ENCODE data around the gene HNRNPUL2. TPM values are rescaled to one million over a fixed set of nuclear protein-coding genes. Genes with fewer than 3 reads are reported as not detected.
A peak's percentile ranks its signal among the peaks of the same experiment; 100 is the strongest.
"Not testable (repeated sequence)": the region's sequence is repeated elsewhere in the genome, so short reads cannot be mapped to it uniquely, and the experiment has no call there.

The HNRNPUL2 gene
- total RNA-seq, 2 experiments from 2014 or later = 35.2 to 37.6 TPM

DNA sequence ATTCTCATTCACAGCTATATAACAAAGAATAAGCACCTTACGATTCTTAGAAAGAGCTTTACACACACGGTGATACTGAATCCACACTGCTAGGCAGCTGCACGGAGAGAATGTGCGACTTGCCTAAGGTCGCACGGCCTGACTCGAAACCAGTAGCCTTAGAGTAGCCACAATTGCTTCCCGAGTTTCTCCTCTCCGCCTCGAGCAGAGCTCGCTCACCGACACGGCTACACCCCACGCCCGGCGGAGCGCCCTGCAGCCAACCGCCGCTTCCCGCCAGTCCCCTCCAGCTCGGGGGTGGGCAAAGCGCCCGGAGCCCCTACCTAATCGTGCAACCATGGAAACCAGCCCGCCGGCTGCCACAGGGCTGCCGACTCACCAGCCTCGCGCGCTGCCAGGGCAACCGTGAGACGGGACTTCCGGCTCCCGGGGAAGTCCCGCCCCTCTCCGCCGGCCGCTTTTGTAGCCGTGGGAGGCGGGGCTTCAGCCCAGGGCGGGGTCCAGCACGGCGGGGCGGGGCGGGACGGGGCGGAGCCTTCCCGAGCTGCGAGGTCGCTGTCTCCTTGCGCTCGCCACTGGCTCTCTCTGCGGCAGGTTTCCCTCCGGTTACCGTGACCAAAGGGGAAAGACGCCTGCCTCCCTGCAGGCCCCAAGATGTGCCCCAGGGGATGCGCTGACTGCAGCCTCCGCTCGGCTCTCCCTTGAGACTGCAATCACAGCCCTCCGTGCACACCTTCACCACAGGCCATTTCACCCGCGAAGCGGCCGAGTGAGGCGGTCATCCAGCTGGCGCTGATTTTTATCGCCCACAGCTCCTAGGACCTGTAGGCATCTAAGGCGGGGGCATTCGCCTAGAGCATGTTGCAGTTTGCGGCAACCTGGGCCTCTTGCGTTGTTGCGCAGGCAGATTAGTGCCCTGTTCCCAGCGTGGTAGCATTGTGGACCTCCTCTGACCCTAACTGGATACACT is 21.1 kb downstream of the HNRNPUL2 start:
- peak; percentile 90 to 97 (median 94) for DNase-seq
- POLR2A ChIA-PET = interaction anchor here (0.7 to 9.9 kb wide), 22 partner anchors 9 to 176 kb away, joined by 3 to 165 read pairs (median 5); partner anchors contain the start of genes C11orf98, CSKMT, EEF1G and HNRNPUL2
- Mint-ChIP-seq H3K4me1 (ENCODE audit: low read depth) (peaks cover 42% of the 10 kb centered on the region), H3K4me3 (peak overlapping the region; percentile 86), H3K27me3 (no peaks in the 10 kb centered on the region), H3K27ac (peak overlapping the region; percentile 92), H3K9me3 (no peaks in the 10 kb centered on the region), H3K36me3 (ENCODE audit: low read depth) (peaks cover 35% of the 10 kb centered on the region)
- ATAC-seq (ENCODE audit: poor library complexity) = peak; percentile 62
- CTCF ChIA-PET = interaction anchor here (0.6 to 1.7 kb wide), 6 partner anchors 11 to 281 kb away, joined by 3 to 6 read pairs (median 4); no protein-coding TSS in a partner anchor
- H3K4me1 ChIP-seq (ENCODE audit: insufficient read depth, low read length) = peaks cover 49% of the 10 kb centered on the region
- peak overlapping the region; percentile 65 to 84 for H3K27ac ChIP-seq (ENCODE audit: low read depth in 1 of 2, low read length in 2 of 2)
- intact Hi-C loops (cut with DNase I, micrococcal nuclease) = loop anchor here (1.0 to 5.0 kb wide), 4 partner anchors 34 to 151 kb away; partner anchors contain the start of genes LBHD1 (in 2 of the 2), TUT1 (in 2 of the 2) and UQCC3 (in 2 of the 2)
- H3K9me3 ChIP-seq (ENCODE audit: control insufficient read depth in 1 of 2, insufficient read depth in 1 of 2, low read length in 2 of 2) = no peaks in the 10 kb centered on the region
- TF ChIP-seq, protein P1, sequence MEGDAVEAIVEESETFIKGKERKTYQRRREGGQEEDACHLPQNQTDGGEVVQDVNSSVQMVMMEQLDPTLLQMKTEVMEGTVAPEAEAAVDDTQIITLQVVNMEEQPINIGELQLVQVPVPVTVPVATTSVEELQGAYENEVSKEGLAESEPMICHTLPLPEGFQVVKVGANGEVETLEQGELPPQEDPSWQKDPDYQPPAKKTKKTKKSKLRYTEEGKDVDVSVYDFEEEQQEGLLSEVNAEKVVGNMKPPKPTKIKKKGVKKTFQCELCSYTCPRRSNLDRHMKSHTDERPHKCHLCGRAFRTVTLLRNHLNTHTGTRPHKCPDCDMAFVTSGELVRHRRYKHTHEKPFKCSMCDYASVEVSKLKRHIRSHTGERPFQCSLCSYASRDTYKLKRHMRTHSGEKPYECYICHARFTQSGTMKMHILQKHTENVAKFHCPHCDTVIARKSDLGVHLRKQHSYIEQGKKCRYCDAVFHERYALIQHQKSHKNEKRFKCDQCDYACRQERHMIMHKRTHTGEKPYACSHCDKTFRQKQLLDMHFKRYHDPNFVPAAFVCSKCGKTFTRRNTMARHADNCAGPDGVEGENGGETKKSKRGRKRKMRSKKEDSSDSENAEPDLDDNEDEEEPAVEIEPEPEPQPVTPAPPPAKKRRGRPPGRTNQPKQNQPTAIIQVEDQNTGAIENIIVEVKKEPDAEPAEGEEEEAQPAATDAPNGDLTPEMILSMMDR (IDR thresholded peaks at IDR 0.05) = no peak
- no peaks in the 10 kb centered on the region for H3K27me3 ChIP-seq (ENCODE audit: control insufficient read depth in 1 of 2, insufficient read depth in 2 of 2, low read length in 2 of 2)
- H3K36me3 ChIP-seq (ENCODE audit: insufficient read depth, low read length) = peaks cover 5% of the 10 kb centered on the region
- peak overlapping the region; percentile 79 for H3K4me3 ChIP-seq (ENCODE audit: low read length)

DNA sequence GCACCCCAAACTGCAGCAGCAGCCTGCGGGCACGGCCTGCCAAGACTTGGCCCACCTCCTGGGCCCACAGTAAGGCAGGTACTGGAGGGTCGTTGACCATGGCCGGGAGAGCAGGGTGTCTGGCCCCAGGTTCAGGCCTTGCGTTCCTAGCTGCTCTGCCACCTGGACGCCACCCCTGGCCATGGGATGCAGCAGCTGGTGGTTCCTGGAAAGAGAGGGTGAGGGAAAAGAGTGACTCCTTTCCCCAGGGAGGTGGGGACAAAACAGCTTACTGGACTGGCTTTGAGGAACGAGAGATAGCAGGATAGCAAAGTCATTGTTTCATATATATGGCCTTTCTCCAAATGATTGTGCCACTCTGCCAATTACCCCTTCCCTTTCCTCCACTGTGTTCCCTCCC is 21.8 kb downstream of the HNRNPUL2 start:
- no peaks in the 10 kb centered on the region for H3K9me3 ChIP-seq (ENCODE audit: control insufficient read depth in 1 of 2, insufficient read depth in 1 of 2, low read length in 2 of 2)
- peak overlapping the region; percentile 65 to 84 for H3K27ac ChIP-seq (ENCODE audit: low read depth in 1 of 2, low read length in 2 of 2)
- H3K4me3 ChIP-seq (ENCODE audit: low read length) = peak overlapping the region; percentile 79
- H3K4me1 Mint-ChIP-seq (ENCODE audit: low read depth) = peaks cover 42% of the 10 kb centered on the region
- H3K27ac Mint-ChIP-seq = peak overlapping the region; percentile 92
- no peaks in the 10 kb centered on the region for H3K9me3 Mint-ChIP-seq
- H3K27me3 Mint-ChIP-seq = no peaks in the 10 kb centered on the region
- CTCF ChIA-PET = interaction anchor here (0.6 to 1.7 kb wide), 5 partner anchors 11 to 281 kb away, joined by 3 to 6 read pairs (median 4); no protein-coding TSS in a partner anchor
- peaks cover 47% of the 10 kb centered on the region for H3K4me1 ChIP-seq (ENCODE audit: insufficient read depth, low read length)
- H3K4me3 Mint-ChIP-seq = peak overlapping the region; percentile 86
- H3K36me3 ChIP-seq (ENCODE audit: insufficient read depth, low read length) = peaks cover under 1% of the 10 kb centered on the region
- ATAC-seq (ENCODE audit: poor library complexity) (no peak), DNase-seq (peak in 1 of 14 experiments; percentile 38)
- H3K27me3 ChIP-seq (ENCODE audit: control insufficient read depth in 1 of 2, insufficient read depth in 2 of 2, low read length in 2 of 2) = no peaks in the 10 kb centered on the region
- TF ChIP-seq, protein P1 (IDR thresholded peaks at IDR 0.05) = no peak
- POLR2A ChIA-PET = interaction anchor here (0.8 to 9.9 kb wide), 18 partner anchors 17 to 175 kb away, joined by 3 to 165 read pairs (median 8); partner anchors contain the start of genes C11orf98, CSKMT, EEF1G and HNRNPUL2
- peaks cover 34% of the 10 kb centered on the region for H3K36me3 Mint-ChIP-seq (ENCODE audit: low read depth)
- intact Hi-C loops (cut with DNase I, micrococcal nuclease) = loop anchor here (5.0 kb wide), 3 partner anchors 33 to 152 kb away; partner anchors contain the start of genes LBHD1 (in 2 of the 2), UQCC3 (in 2 of the 2) and TUT1 (in 1 of the 2)

- DNase-seq; intact Hi-C loops (cut with DNase I, micrococcal nuclease); H3K4me3 Mint-ChIP-seq; ATAC-seq (ENCODE audit: poor library complexity); H3K27me3 Mint-ChIP-seq; H3K27me3 ChIP-seq (ENCODE audit: control insufficient read depth in 1 of 2, insufficient read depth in 2 of 2, low read length in 2 of 2); H3K9me3 Mint-ChIP-seq; H3K27ac ChIP-seq (ENCODE audit: low read depth in 1 of 2, low read length in 2 of 2); H3K4me3 ChIP-seq (ENCODE audit: low read length); H3K9me3 ChIP-seq (ENCODE audit: control insufficient read depth in 1 of 2, insufficient read depth in 1 of 2, low read length in 2 of 2); H3K36me3 ChIP-seq (ENCODE audit: insufficient read depth, low read length); H3K27ac Mint-ChIP-seq: not testable (repeated sequence)
- peaks cover 19% of the 10 kb centered on the region for H3K36me3 Mint-ChIP-seq (ENCODE audit: low read depth)
- peaks cover 36% of the 10 kb centered on the region for H3K4me1 ChIP-seq (ENCODE audit: insufficient read depth, low read length)
- H3K4me1 Mint-ChIP-seq (ENCODE audit: low read depth) = peaks cover 28% of the 10 kb centered on the region
- POLR2A ChIA-PET = interaction anchor here (0.6 to 1.1 kb wide), 4 partner anchors 24 to 251 kb away, joined by 3 to 4 read pairs (median 4); partner anchors contain the start of genes EEF1G, TTC9C and TUT1
- CTCF ChIA-PET = interaction anchor here (0.7 kb wide), 1 partner anchor 192 kb away, joined by 5 read pairs; no protein-coding TSS in a partner anchor
Observed at GRCh38 chr11:62703921-62704320, 23.3 kb downstream of the HNRNPUL2 start.
